ENCODE results near the gene OVCA2.

- TF ChIP-seq REST (IDR thresholded peaks at IDR 0.05; ENCODE audit: low read depth) (no peak), CEBPB (IDR thresholded peaks at IDR 0.05) (no peak), YY1 (IDR thresholded peaks at IDR 0.05; ENCODE audit: low read depth) (no peak), EP300 (IDR thresholded peaks at IDR 0.05; ENCODE audit: borderline replicate concordance) (no peak), ZBTB7A (IDR thresholded peaks at IDR 0.05; ENCODE audit: low read depth) (no peak), FOXM1 (IDR thresholded peaks at IDR 0.05; ENCODE audit: borderline replicate concordance, low read depth) (no peak), CREB1 (IDR thresholded peaks at IDR 0.05; ENCODE audit: low read depth) (no peak), TAF1 (IDR thresholded peaks at IDR 0.05; ENCODE audit: low read depth) (no peak), MAX (IDR thresholded peaks at IDR 0.05) (no peak), TCF12 (IDR thresholded peaks at IDR 0.05; ENCODE audit: low read depth) (no peak), RAD21 (IDR thresholded peaks at IDR 0.05; ENCODE audit: low read depth) (no peak), TEAD4 (IDR thresholded peaks at IDR 0.05) (no peak)
These were observed 2.0 kb downstream of the OVCA2 start for GRCh38 chr17:2043785-2044184.

Data from Ishikawa (cell line).